ENCODE measurements around the gene ZNF385A. TPM values are rescaled to one million over a fixed set of nuclear protein-coding genes. Genes with fewer than 3 reads are reported as not detected.

ZNF385A gene
- total and polyA plus RNA-seq, 4 donors, result 2.5 to 4.0 (median 2.8) TPM

DNA sequence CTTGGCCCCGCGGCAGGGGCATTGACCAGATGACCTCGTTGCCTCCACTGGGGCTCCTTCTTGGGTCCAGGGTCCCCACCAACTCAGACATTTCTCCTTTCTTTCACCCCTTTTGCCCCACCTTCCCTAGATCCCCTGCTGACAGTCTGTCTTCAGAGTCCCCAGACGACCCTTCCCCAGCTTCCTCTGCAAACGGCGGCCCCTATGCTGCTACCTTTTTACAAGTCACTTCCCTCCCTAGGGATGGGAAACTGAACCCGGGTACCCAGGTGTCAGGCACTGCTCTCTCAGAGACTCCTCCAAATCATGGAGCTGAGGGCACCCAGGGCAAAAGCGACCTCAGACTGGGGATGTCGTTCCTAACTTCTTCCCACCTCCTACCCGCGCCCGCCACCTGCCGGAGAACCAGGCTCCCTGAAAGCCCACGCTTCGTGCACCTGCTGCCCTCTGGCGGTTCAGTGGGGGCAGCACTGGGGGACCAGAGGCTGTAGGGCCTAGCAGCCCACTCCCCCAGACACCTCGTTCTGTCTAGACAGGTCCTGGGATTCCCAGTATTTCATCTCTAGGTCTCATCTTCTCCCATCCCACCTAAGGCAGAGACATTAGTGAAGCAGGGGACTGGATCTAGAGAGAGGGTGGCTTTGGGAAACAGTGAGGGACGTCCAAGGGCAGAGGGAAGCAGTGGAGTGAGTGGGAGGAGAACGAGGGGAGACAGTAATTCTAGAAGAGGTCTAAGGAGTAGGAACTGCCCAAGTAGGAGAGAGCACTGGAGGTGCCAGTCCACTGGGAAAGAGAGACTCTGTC lies 4.9 kb downstream of the ZNF385A start:
- 11% methylated on average over 19 of the region's 19 CpGs for WGBS
- Histone ChIP-seq H3K4me1 (ENCODE audit: control insufficient read depth in 4 of 4, insufficient read depth in 4 of 4, low read length in 3 of 4) (peaks cover 5 to 11% (median 6%) of the 10 kb centered on the region in 4 donors), H3K36me3 (ENCODE audit: control insufficient read depth in 4 of 4, insufficient read depth in 3 of 4, low read depth in 1 of 4, low read length in 3 of 4) (peaks cover 0 to 3% (median 0%) of the 10 kb centered on the region in 4 donors), H3K27me3 (ENCODE audit: control insufficient read depth in 4 of 4, insufficient read depth in 4 of 4, low read length in 3 of 4) (no peaks in the 10 kb centered on the region), H3K9ac (ENCODE audit: low read depth in 1 of 2, low read length in 2 of 2) (no peak overlapping the region), H3K27ac (ENCODE audit: low read depth in 1 of 2, low read length in 2 of 2) (no peak overlapping the region), H3K9me3 (ENCODE audit: control insufficient read depth in 4 of 4, low read length in 3 of 4) (no peaks in the 10 kb centered on the region), H3K4me3 (ENCODE audit: low read depth in 1 of 3, low read length in 3 of 3) (peak overlapping the region; percentile 4 to 59 (median 49))
- TF ChIP-seq, protein P1, sequence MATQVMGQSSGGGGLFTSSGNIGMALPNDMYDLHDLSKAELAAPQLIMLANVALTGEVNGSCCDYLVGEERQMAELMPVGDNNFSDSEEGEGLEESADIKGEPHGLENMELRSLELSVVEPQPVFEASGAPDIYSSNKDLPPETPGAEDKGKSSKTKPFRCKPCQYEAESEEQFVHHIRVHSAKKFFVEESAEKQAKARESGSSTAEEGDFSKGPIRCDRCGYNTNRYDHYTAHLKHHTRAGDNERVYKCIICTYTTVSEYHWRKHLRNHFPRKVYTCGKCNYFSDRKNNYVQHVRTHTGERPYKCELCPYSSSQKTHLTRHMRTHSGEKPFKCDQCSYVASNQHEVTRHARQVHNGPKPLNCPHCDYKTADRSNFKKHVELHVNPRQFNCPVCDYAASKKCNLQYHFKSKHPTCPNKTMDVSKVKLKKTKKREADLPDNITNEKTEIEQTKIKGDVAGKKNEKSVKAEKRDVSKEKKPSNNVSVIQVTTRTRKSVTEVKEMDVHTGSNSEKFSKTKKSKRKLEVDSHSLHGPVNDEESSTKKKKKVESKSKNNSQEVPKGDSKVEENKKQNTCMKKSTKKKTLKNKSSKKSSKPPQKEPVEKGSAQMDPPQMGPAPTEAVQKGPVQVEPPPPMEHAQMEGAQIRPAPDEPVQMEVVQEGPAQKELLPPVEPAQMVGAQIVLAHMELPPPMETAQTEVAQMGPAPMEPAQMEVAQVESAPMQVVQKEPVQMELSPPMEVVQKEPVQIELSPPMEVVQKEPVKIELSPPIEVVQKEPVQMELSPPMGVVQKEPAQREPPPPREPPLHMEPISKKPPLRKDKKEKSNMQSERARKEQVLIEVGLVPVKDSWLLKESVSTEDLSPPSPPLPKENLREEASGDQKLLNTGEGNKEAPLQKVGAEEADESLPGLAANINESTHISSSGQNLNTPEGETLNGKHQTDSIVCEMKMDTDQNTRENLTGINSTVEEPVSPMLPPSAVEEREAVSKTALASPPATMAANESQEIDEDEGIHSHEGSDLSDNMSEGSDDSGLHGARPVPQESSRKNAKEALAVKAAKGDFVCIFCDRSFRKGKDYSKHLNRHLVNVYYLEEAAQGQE (IDR thresholded peaks at IDR 0.05), result no peak
- TF ChIP-seq RXRA (IDR thresholded peaks at IDR 0.05) (peak; percentile 17 to 56), HNF4A (conservative IDR thresholded peaks at IDR 0.05) (no peak), YY1 (IDR thresholded peaks at IDR 0.05) (peak; percentile 19), NR2F2 (IDR thresholded peaks at IDR 0.05) (peak; percentile 19), TAF1 (conservative IDR thresholded peaks at IDR 0.05) (no peak), SP1 (IDR thresholded peaks at IDR 0.05) (peak; percentile 14), RAD21 (IDR thresholded peaks at IDR 0.05) (peak; percentile 90 to 96)
- TF ChIP-seq, protein P2, sequence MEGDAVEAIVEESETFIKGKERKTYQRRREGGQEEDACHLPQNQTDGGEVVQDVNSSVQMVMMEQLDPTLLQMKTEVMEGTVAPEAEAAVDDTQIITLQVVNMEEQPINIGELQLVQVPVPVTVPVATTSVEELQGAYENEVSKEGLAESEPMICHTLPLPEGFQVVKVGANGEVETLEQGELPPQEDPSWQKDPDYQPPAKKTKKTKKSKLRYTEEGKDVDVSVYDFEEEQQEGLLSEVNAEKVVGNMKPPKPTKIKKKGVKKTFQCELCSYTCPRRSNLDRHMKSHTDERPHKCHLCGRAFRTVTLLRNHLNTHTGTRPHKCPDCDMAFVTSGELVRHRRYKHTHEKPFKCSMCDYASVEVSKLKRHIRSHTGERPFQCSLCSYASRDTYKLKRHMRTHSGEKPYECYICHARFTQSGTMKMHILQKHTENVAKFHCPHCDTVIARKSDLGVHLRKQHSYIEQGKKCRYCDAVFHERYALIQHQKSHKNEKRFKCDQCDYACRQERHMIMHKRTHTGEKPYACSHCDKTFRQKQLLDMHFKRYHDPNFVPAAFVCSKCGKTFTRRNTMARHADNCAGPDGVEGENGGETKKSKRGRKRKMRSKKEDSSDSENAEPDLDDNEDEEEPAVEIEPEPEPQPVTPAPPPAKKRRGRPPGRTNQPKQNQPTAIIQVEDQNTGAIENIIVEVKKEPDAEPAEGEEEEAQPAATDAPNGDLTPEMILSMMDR (IDR thresholded peaks at IDR 0.05; ENCODE audit: low read depth, low read length, missing input control), result peak; percentile 100
- TF ChIP-seq, protein P3, sequence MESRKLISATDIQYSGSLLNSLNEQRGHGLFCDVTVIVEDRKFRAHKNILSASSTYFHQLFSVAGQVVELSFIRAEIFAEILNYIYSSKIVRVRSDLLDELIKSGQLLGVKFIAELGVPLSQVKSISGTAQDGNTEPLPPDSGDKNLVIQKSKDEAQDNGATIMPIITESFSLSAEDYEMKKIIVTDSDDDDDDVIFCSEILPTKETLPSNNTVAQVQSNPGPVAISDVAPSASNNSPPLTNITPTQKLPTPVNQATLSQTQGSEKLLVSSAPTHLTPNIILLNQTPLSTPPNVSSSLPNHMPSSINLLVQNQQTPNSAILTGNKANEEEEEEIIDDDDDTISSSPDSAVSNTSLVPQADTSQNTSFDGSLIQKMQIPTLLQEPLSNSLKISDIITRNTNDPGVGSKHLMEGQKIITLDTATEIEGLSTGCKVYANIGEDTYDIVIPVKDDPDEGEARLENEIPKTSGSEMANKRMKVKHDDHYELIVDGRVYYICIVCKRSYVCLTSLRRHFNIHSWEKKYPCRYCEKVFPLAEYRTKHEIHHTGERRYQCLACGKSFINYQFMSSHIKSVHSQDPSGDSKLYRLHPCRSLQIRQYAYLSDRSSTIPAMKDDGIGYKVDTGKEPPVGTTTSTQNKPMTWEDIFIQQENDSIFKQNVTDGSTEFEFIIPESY (IDR thresholded peaks at IDR 0.05), result no peak
- DNase-seq (ENCODE audit: low spot score), result peak; percentile 91

DNA sequence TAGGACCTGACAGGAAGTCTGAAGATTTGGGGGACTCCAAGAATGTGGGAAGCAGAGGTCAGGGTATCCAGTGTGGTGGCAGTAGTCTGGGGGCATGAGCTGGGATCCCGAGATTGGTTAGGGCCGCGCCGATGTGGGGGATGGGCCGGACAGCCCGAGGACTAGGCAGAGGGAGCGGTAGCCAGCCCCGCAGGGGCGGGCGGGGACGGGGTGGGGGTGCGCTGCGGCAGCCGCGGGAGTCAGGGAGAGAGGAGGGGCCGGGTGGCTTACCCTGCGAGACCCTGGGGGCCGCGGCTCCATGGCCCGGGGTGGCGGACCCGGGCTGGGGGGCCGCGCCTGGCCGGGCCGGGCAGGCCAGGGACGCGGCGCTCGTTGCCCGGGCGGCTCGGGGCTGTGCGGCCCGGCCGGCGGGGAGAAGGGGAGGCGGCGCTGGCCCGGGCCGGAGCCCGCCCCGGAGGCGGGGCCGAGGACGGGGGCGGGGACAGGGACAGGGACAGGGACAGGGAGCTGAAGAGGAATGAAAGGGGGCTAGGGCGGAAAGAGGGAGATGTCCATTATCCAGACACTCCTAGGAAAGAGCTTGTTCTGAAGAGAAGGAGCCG lies 5.6 kb downstream of the ZNF385A start:
- Histone ChIP-seq H3K4me1 (ENCODE audit: control insufficient read depth in 4 of 4, insufficient read depth in 4 of 4, low read length in 3 of 4) (peaks cover 5 to 11% (median 6%) of the 10 kb centered on the region in 4 donors), H3K4me3 (ENCODE audit: low read depth in 1 of 3, low read length in 3 of 3) (peak overlapping the region in 2 of 3 donors; percentile 4 to 59), H3K9ac (ENCODE audit: low read depth in 1 of 2, low read length in 2 of 2) (no peak overlapping the region), H3K36me3 (ENCODE audit: control insufficient read depth in 4 of 4, insufficient read depth in 3 of 4, low read depth in 1 of 4, low read length in 3 of 4) (peaks cover 0 to 3% (median 1%) of the 10 kb centered on the region in 4 donors), H3K27me3 (ENCODE audit: control insufficient read depth in 4 of 4, insufficient read depth in 4 of 4, low read length in 3 of 4) (no peaks in the 10 kb centered on the region), H3K9me3 (ENCODE audit: control insufficient read depth in 4 of 4, low read length in 3 of 4) (no peaks in the 10 kb centered on the region), H3K27ac (ENCODE audit: low read depth in 1 of 2, low read length in 2 of 2) (no peak overlapping the region)
- 13% methylated on average over 49 of the region's 49 CpGs for WGBS
- peak; percentile 71 for DNase-seq (ENCODE audit: low spot score)
- TF ChIP-seq YY1 (IDR thresholded peaks at IDR 0.05) (no peak), FOXA2 (IDR thresholded peaks at IDR 0.05) (no peak)
